HepG2 (cell line): ENCODE data around the gene DPYSL3.

ENCODE experiments used
- ATF1 ChIP-seq: IDR thresholded peaks from 2 replicates; pipeline ENCODE4 v1.6.1; 2016; ENCODE audit warnings: mild to moderate bottlenecking, control low read depth
- CBX1 ChIP-seq: IDR thresholded peaks from one replicate; pipeline ENCODE4 v1.6.1; 2016; ENCODE audit warnings: antibody characterized with exemption, low read depth
- ELF1 ChIP-seq: sonication (generic); formaldehyde crosslinking; IDR thresholded peaks from 2 replicates; pipeline ENCODE4 v1.4.0; 2020; ENCODE audit warnings: missing genetic modification reagents
- FOXJ3 ChIP-seq: sonication (generic); formaldehyde crosslinking; IDR thresholded peaks from 2 replicates; pipeline ENCODE4 v1.4.0; 2020; ENCODE audit warnings: missing genetic modification reagents, mild to moderate bottlenecking, borderline replicate concordance
- KDM1A ChIP-seq: IDR thresholded peaks from 2 replicates; pipeline ENCODE4 v1.6.1; 2016; ENCODE audit warnings: missing compliant biosample characterization
- KDM5B ChIP-seq: sonication (generic); formaldehyde crosslinking; IDR thresholded peaks from 2 replicates; pipeline ENCODE4 v1.4.0; 2020; ENCODE audit warnings: missing genetic modification reagents, mild to moderate bottlenecking, borderline replicate concordance
- POLR2A ChIP-seq, 2 experiments: IDR thresholded peaks; 2 replicates each; pipeline ENCODE4 v1.6.1; 2011; ENCODE audit warnings: low read depth in 2 of 2, low read length in 2 of 2, mild to moderate bottlenecking in 1 of 2, moderate library complexity in 1 of 2; ENCODE audit not compliant: insufficient read depth in 1 of 2
- POLR2AphosphoS5 ChIP-seq: IDR thresholded peaks from 2 replicates; pipeline ENCODE4 v1.6.1; 2012; ENCODE audit warnings: low read depth, low read length
- RFX3 ChIP-seq: IDR thresholded peaks from 2 replicates; pipeline ENCODE4 v1.6.1; 2016; ENCODE audit warnings: missing biosample characterization, missing genetic modification reagents
- TOPORS ChIP-seq: sonication (generic); formaldehyde crosslinking; IDR thresholded peaks from 2 replicates; pipeline ENCODE4 v1.8.0; 2023; ENCODE audit warnings: mild to moderate bottlenecking, missing genetic modification reagents
- ZC3H4 ChIP-seq: sonication (generic); formaldehyde crosslinking; IDR thresholded peaks from 2 replicates; pipeline ENCODE4 v1.4.0; 2020; ENCODE audit warnings: missing genetic modification reagents, borderline replicate concordance
- TF ChIP-seq, protein P1 (sequence below): sonication (generic); formaldehyde crosslinking; IDR thresholded peaks from 2 replicates; pipeline ENCODE4 v1.5.0; 2020; ENCODE audit warnings: mild to moderate bottlenecking, missing genetic modification reagents, moderate library complexity

DNA sequence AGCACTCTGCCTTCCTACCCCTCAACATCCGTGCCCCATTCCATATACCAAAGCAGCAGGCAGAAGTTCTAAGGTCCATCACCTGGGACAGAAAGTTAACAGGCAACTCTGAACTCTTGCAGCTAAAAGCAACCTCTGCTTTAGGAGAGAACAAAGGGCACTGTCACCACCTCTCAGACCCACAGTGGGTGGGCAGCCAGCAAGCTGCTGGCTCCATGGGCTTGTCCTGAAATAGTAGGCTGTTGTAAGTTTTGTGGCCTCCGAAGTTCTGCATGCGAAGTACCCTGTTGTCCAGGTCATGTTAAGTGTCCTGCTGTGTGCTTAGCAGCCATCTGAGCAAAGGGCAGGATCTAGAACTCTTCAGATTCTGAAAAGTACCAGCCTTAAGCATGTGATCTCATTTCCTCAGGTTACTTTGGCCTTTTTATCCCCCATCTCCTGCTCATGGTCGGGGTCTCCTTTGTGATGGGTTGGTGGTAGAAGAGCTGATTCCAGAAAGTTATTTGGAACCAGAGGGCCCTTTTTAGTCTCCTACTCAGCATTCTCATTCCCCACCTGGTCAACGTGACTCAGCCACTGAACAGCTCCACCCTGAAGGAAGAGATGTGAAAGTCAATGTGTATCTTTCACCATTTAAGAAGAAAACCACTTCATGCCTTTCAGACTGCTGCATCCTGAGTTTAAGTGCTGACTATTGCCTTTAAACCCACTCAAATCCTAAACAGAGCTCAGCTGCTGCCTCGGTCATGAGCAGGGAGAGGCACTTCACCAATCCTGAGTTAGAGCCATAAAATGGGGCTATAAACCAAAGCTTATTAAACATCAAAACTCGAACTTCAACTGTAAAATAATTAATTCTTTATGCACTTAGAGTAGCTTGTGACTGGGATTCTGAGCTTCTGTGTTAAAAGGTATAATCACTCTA, 121.4 kb downstream of the DPYSL3 start:
- TF ChIP-seq, protein P1, sequence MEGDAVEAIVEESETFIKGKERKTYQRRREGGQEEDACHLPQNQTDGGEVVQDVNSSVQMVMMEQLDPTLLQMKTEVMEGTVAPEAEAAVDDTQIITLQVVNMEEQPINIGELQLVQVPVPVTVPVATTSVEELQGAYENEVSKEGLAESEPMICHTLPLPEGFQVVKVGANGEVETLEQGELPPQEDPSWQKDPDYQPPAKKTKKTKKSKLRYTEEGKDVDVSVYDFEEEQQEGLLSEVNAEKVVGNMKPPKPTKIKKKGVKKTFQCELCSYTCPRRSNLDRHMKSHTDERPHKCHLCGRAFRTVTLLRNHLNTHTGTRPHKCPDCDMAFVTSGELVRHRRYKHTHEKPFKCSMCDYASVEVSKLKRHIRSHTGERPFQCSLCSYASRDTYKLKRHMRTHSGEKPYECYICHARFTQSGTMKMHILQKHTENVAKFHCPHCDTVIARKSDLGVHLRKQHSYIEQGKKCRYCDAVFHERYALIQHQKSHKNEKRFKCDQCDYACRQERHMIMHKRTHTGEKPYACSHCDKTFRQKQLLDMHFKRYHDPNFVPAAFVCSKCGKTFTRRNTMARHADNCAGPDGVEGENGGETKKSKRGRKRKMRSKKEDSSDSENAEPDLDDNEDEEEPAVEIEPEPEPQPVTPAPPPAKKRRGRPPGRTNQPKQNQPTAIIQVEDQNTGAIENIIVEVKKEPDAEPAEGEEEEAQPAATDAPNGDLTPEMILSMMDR (CRISPR knock-in tag), result no peak
- TF ChIP-seq POLR2A (IDR thresholded peaks at IDR 0.05; ENCODE audit: insufficient read depth in 1 of 2, low read depth in 2 of 2, low read length in 2 of 2) (no peak), FOXJ3 (CRISPR knock-in tag) (no peak), ZC3H4 (CRISPR knock-in tag) (no peak), KDM5B (CRISPR knock-in tag) (no peak), CBX1 (no peak), KDM1A (CRISPR knock-in tag) (no peak), ATF1 (CRISPR knock-in tag) (no peak), TOPORS (CRISPR knock-in tag) (no peak), ELF1 (CRISPR knock-in tag) (no peak), RFX3 (CRISPR knock-in tag) (no peak), POLR2AphosphoS5 (no peak)
